SK-N-SH (cell line): Measurements from ENCODE around the gene GHRL. TPM values are rescaled to one million over a fixed set of nuclear protein-coding genes. Genes with fewer than 3 reads are reported as not detected.

Experiments
- CTCF ChIA-PET: fragments of 300-600, 350-600 bp; formaldehyde crosslinking; extraction: SDS; loops from one replicate; lab custom pipeline; 2021; lab: Yijun Ruan, JAX
- POLR2A ChIA-PET: fragments of 350-600 bp; sonication (Branson Sonifier 250); formaldehyde crosslinking; extraction: SDS; loops from one replicate; lab custom pipeline; 2020; ENCODE audit warnings: antibody characterized with exemption, inconsistent platforms; lab: Yijun Ruan, JAX
- DNase-seq: peaks from one replicate; pipeline ENCODE4 v3.0.0; 2012
- H2AFZ ChIP-seq: fragments of 200-600 bp; sonication (generic); 2 replicates; pipeline ENCODE4 v1.8.1; 2016; ENCODE audit warnings: antibody characterized with exemption, mild to moderate bottlenecking, low read depth
- H3F3A ChIP-seq: fragments of 200-600 bp; sonication (generic); replicated peaks from 2 replicates; pipeline ENCODE3; 2016; ENCODE audit warnings: antibody characterized with exemption, mild to moderate bottlenecking; ENCODE audit not compliant: insufficient read depth
- H3K27ac ChIP-seq, 2 experiments: fragments of 200-500 bp in 1 of 2; fragments of 200-600 bp in 1 of 2; sonication (Bioruptor generic) in 1 of 2; sonication (generic), shearing (Covaris generic) in 1 of 2; 2 replicates each; pipeline versions ENCODE4 v1.5.1 to v1.6.1; 2014 to 2016; ENCODE audit warnings: low read depth in 2 of 2, inconsistent platforms in 1 of 2, low read length in 1 of 2, mild to moderate bottlenecking in 1 of 2, mixed read lengths in 1 of 2
- H3K27me3 ChIP-seq: fragments of 200-600 bp; sonication (generic), shearing (Covaris generic); 2 replicates; pipeline ENCODE4 v1.6.1; 2016; ENCODE audit warnings: mixed run types; ENCODE audit not compliant: insufficient read depth
- H3K36me3 ChIP-seq, 2 experiments: fragments of 200-500 bp in 1 of 2; fragments of 200-600 bp in 1 of 2; sonication (Bioruptor generic) in 1 of 2; sonication (generic) in 1 of 2; replicated peaks in 1 of 2; 2 replicates each; pipeline versions ENCODE3 to v1.5.1; 2014 to 2016; ENCODE audit warnings: low read length in 1 of 2, mild to moderate bottlenecking in 1 of 2; ENCODE audit not compliant: insufficient read depth in 2 of 2, control insufficient read depth in 1 of 2
- H3K4me1 ChIP-seq, 2 experiments: fragments of 200-500 bp in 1 of 2; fragments of 200-600 bp in 1 of 2; sonication (Bioruptor generic) in 1 of 2; sonication (generic), shearing (Covaris generic) in 1 of 2; 2 replicates each; pipeline versions ENCODE4 v1.5.1 to v1.6.1; 2014 to 2016; ENCODE audit warnings: low read depth in 1 of 2, low read length in 1 of 2, mixed run types in 1 of 2; ENCODE audit not compliant: insufficient read depth in 2 of 2, control insufficient read depth in 1 of 2
- H3K4me2 ChIP-seq: fragments of 200-600 bp; sonication (generic), shearing (Covaris generic); 2 replicates; pipeline ENCODE4 v1.6.1; 2017; ENCODE audit warnings: mixed run types
- H3K4me3 ChIP-seq, 2 experiments: fragments of 200-500 bp in 1 of 2; fragments of 200-600 bp in 1 of 2; sonication (Bioruptor generic) in 1 of 2; sonication (generic), shearing (Covaris generic) in 1 of 2; 2 replicates each; pipeline versions ENCODE4 v1.5.1 to v1.8.1; 2014 to 2016; ENCODE audit warnings: low read depth in 2 of 2, inconsistent platforms in 1 of 2, low read length in 1 of 2, mild to moderate bottlenecking in 1 of 2, mixed read lengths in 1 of 2, moderate library complexity in 1 of 2
- H3K79me2 ChIP-seq: fragments of 200-600 bp; sonication (generic); 2 replicates; pipeline ENCODE4 v1.8.1; 2017; ENCODE audit warnings: mild to moderate bottlenecking; ENCODE audit not compliant: insufficient read depth
- H3K9ac ChIP-seq: fragments of 200-600 bp; sonication (generic); 2 replicates; pipeline ENCODE4 v1.6.1; 2017; ENCODE audit warnings: mixed run types
- H3K9me2 ChIP-seq: fragments of 200-600 bp; sonication (generic); 2 replicates; pipeline ENCODE4 v1.6.1; 2017; ENCODE audit warnings: mixed run types
- H3K9me3 ChIP-seq: fragments of 200-600 bp; sonication (generic); 2 replicates; pipeline ENCODE4 v1.6.1; 2017; ENCODE audit warnings: mixed run types, mild to moderate bottlenecking, moderate library complexity
- H4K20me1 ChIP-seq: fragments of 200-600 bp; sonication (generic); 2 replicates; pipeline ENCODE4 v1.6.1; 2017; ENCODE audit warnings: mild to moderate bottlenecking, mixed run types; ENCODE audit not compliant: insufficient read depth
- CHD2 ChIP-seq: fragments of 150-350 bp; IDR thresholded peaks from 2 replicates; pipeline ENCODE4 v1.6.1; 2018; ENCODE audit warnings: low read length; ENCODE audit not compliant: partially characterized antibody
- EZH2phosphoT487 ChIP-seq: fragments of 200-600 bp; sonication (generic); IDR thresholded peaks from 2 replicates; pipeline ENCODE4 v1.6.1; 2017; ENCODE audit warnings: low read depth, mixed run types, mild to moderate bottlenecking, antibody characterized with exemption, moderate library complexity, borderline replicate concordance
- FOXM1 ChIP-seq: IDR thresholded peaks from 2 replicates; pipeline ENCODE4 v1.4.0; 2012; ENCODE audit warnings: low read depth, mild to moderate bottlenecking
- IRF3 ChIP-seq: fragments of 150-350 bp; IDR thresholded peaks from 2 replicates; pipeline ENCODE4 v1.6.1; 2016; ENCODE audit warnings: mild to moderate bottlenecking, low read depth, low read length
- MAX ChIP-seq: IDR thresholded peaks from 2 replicates; pipeline ENCODE4 v1.4.0; 2012; ENCODE audit warnings: low read depth
- MEF2A ChIP-seq: IDR thresholded peaks from 2 replicates; pipeline ENCODE4 v1.4.0; 2012; ENCODE audit warnings: low read depth, borderline replicate concordance
- NFIC ChIP-seq: IDR thresholded peaks from 2 replicates; pipeline ENCODE4 v1.4.0; 2012; ENCODE audit warnings: borderline replicate concordance
- PBX3 ChIP-seq: IDR thresholded peaks from 2 replicates; pipeline ENCODE4; 2012
- RAD21 ChIP-seq: IDR thresholded peaks from 2 replicates; pipeline ENCODE4 v1.6.1; 2012; ENCODE audit warnings: mild to moderate bottlenecking, low read length
- RXRA ChIP-seq: IDR thresholded peaks from 2 replicates; pipeline ENCODE4 v1.4.0; 2012; ENCODE audit warnings: low read depth, mild to moderate bottlenecking, borderline replicate concordance
- TAF1 ChIP-seq: IDR thresholded peaks from 2 replicates; pipeline ENCODE4 v1.6.1; 2012; ENCODE audit warnings: low read depth, mild to moderate bottlenecking, low read length, moderate library complexity, borderline replicate concordance
- TCF12 ChIP-seq: IDR thresholded peaks from 2 replicates; pipeline ENCODE4 v1.4.0; 2012
- USF2 ChIP-seq: fragments of 150-350 bp; IDR thresholded peaks from 2 replicates; pipeline ENCODE4 v1.6.1; 2017; ENCODE audit warnings: antibody characterized with exemption, low read length, low read depth, borderline replicate concordance
- ZBTB33 ChIP-seq: IDR thresholded peaks from 2 replicates; pipeline ENCODE4 v1.4.0; 2012; ENCODE audit warnings: low read depth, borderline replicate concordance
- WGBS: methylation state at CpG from one replicate; pipeline ENCODE4 v1.1.6; 2017; ENCODE audit warnings: low lambda C conversion rate; 5-methylcytosine and 5-hydroxymethylcytosine counted together
- polyA plus RNA-seq, 3 experiments: library from polyadenylated mRNA; depleted of rRNA; stranded (reverse); fragments of >200 nt; gene quantifications; 2 replicates each; pipeline ENCODE4 v1.2.3, GENCODE V29; 2012
- TF ChIP-seq, protein P1 (sequence below): fragments of 200-600 bp; sonication (generic); IDR thresholded peaks from 2 replicates; pipeline ENCODE4 v1.6.1; 2017; ENCODE audit warnings: antibody characterized with exemption, mild to moderate bottlenecking, moderate library complexity

Gene GHRL
- polyA plus RNA-seq, 1 of the 3 experiments (the other 2 are of a cell fraction): not detected

GRCh38 chr3:10273702-10274305, 18.9 kb downstream of the GHRL start:
- H3K4me2 ChIP-seq: 0 out of 2 replicates have a peak overlapping the region, but pooled peaks have one; percentile 2
- no peaks in the 10 kb centered on the region for H3K27me3 ChIP-seq
- peaks cover 4% of the 10 kb centered on the region for H3F3A ChIP-seq
- peaks cover 30% of the 10 kb centered on the region for H4K20me1 ChIP-seq
- no peak overlapping the region for H3K4me3 ChIP-seq
- peaks cover 3 to 6% of the 10 kb centered on the region in 2 experiments; a peak in 2 of 4 replicates for H3K4me1 ChIP-seq
- ChIA-PET POLR2A (no interaction called here), CTCF (no interaction called here)
- no peak overlapping the region for H3K27ac ChIP-seq
- H3K36me3 ChIP-seq: peaks cover 24 to 35% of the 10 kb centered on the region in 2 experiments
- H3K9ac ChIP-seq: no peak overlapping the region
- no peak for TF ChIP-seq MAX
- TF ChIP-seq TCF12: no peak
- no peak for TF ChIP-seq PBX3
- TF ChIP-seq, protein P1, sequence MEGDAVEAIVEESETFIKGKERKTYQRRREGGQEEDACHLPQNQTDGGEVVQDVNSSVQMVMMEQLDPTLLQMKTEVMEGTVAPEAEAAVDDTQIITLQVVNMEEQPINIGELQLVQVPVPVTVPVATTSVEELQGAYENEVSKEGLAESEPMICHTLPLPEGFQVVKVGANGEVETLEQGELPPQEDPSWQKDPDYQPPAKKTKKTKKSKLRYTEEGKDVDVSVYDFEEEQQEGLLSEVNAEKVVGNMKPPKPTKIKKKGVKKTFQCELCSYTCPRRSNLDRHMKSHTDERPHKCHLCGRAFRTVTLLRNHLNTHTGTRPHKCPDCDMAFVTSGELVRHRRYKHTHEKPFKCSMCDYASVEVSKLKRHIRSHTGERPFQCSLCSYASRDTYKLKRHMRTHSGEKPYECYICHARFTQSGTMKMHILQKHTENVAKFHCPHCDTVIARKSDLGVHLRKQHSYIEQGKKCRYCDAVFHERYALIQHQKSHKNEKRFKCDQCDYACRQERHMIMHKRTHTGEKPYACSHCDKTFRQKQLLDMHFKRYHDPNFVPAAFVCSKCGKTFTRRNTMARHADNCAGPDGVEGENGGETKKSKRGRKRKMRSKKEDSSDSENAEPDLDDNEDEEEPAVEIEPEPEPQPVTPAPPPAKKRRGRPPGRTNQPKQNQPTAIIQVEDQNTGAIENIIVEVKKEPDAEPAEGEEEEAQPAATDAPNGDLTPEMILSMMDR: no peak
- no peak for TF ChIP-seq RAD21
- no peak for TF ChIP-seq RXRA
- no peak for TF ChIP-seq CHD2
- no peak for TF ChIP-seq USF2
- no peak for TF ChIP-seq FOXM1
- TF ChIP-seq NFIC: no peak
- no peak for TF ChIP-seq EZH2phosphoT487
- TF ChIP-seq ZBTB33: no peak
- TF ChIP-seq TAF1: no peak
- TF ChIP-seq IRF3: no peak
- TF ChIP-seq MEF2A: no peak
- H2AFZ ChIP-seq: no peak overlapping the region
- no peaks in the 10 kb centered on the region for H3K9me2 ChIP-seq
- 74% methylated on average over 1 of the region's 1 CpG for WGBS
- no peaks in the 10 kb centered on the region for H3K9me3 ChIP-seq
- DNase-seq: no peak
- peaks cover 89% of the 10 kb centered on the region for H3K79me2 ChIP-seq
